ENCODE results near the gene RNF213. TPM values are rescaled to one million over a fixed set of nuclear protein-coding genes. Genes with fewer than 3 reads are reported as not detected.

RNF213 gene
- total RNA-seq, 2 donors from 2014 or later, result 150 to 174 TPM

DNA sequence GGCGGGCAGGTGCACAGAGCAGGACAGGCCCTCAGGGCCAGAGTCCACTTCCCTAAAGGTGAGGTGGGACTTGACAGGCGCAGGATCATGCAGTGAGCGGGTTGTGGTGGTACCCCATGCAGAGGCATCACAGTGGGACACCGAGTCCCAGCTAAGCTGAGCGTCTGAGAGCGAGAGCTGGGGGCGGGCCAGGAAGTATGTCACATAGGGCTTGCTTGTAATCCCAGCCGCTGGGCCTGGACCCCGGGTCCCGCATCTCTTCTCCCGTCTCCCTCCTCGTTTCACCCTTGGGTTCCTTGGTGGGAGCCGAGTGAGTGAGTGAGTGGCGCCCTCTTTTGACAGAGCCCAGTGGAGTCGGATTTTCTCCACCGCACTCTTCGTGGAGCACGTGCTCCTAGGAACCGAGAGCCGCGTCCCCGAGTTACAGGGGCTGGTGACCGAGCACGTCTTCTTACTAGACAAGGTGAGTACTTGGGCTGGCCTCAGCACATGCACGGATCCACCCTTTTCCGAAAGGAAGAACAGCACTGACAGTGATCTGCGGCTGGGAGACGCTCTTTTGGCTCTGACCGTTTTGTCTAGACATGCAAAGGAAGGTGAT is 103.5 kb downstream of the RNF213 start:
- Histone ChIP-seq H3K27ac (no peak overlapping the region), H3K4me3 (no peak overlapping the region), H3K36me3 (peaks cover 67% of the 10 kb centered on the region), H3K4me1 (ENCODE audit: control insufficient read depth in 1 of 2, low read depth in 2 of 2) (no peaks in the 10 kb centered on the region), H3K27me3 (replicated peaks; ENCODE audit: insufficient read depth) (no peaks in the 10 kb centered on the region), H3K9me3 (no peaks in the 10 kb centered on the region)
- TF ChIP-seq, protein P1, sequence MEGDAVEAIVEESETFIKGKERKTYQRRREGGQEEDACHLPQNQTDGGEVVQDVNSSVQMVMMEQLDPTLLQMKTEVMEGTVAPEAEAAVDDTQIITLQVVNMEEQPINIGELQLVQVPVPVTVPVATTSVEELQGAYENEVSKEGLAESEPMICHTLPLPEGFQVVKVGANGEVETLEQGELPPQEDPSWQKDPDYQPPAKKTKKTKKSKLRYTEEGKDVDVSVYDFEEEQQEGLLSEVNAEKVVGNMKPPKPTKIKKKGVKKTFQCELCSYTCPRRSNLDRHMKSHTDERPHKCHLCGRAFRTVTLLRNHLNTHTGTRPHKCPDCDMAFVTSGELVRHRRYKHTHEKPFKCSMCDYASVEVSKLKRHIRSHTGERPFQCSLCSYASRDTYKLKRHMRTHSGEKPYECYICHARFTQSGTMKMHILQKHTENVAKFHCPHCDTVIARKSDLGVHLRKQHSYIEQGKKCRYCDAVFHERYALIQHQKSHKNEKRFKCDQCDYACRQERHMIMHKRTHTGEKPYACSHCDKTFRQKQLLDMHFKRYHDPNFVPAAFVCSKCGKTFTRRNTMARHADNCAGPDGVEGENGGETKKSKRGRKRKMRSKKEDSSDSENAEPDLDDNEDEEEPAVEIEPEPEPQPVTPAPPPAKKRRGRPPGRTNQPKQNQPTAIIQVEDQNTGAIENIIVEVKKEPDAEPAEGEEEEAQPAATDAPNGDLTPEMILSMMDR (IDR thresholded peaks at IDR 0.05), result no peak
- DNase-seq (ENCODE audit: low spot score), result no peak
- no peak for ATAC-seq (ENCODE audit: insufficient number of reproducible peaks, low FRiP score, low read depth)

DNA sequence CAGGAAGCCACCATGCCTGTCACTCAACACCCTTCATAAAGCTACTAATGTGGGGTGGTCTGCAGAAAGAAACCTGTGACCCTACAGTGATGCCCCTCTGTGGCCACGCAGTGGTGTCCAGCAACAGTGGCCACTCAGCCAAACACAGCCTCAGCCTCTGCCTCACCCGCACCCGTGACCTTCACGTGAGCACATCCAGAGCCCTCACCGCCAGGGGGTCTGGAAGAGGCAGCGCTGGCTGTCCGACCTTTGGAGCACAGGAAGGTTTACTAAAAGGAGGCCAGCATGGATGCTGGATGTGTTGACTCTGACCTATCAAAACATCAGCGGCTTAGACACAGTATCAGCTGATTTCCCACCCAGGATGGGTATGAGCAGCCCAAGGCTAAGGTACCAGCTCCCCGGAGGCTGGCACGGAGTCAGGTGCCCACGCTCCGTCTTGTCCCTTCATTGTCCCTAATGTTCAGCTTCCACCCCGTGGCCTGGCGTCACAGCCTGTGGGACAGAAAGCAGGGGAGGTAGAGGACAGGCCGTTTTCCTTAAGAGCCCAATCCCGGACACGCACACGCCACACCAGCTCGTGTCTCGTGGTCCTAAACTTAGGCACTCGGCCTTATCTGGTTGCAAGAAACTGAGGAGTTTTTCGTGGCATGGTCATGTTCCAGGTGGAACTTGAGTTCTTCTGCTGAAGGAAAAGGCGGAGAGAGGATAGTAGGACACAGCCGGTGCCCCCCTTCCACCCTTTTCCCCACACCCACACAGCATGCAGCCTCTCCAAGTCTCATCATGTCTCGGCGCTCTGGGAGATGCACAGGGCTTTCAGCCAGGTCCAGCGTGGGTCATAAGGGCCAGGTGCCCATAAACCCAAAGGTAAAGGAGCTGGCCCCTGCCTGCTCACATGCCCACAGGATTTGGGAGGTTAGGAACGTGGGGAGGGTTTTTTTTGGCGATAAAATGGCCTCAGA is 104.6 kb downstream of the RNF213 start:
- H3K36me3 ChIP-seq, result peaks cover 68% of the 10 kb centered on the region
- H3K27ac ChIP-seq, result no peak overlapping the region

DNA sequence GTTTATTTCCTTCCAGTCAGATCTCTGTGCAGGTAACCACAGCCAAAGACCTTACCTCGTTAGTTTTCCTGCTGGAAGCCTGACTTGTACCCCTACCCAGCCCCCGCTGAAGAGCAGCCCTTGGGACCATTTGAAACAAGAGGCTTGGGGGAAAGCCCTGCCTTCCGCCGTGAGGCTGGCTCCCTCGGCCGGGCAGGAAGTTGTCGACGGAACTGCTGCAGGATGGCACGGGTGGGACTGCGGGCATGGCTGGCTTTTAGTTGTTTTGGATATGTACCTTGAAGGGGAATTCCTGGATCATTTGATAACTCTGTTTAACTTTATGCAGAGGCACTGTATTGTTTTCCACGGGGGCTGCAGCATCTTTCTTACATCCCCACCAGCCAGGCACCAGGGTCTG is 105.3 kb downstream of the RNF213 start:
- no peak overlapping the region for H3K27ac ChIP-seq
- H3K4me1 ChIP-seq (ENCODE audit: control insufficient read depth in 1 of 2, low read depth in 2 of 2), result no peaks in the 10 kb centered on the region
- H3K36me3 ChIP-seq, result peaks cover 72% of the 10 kb centered on the region
- H3K27me3 ChIP-seq (replicated peaks; ENCODE audit: insufficient read depth), result no peaks in the 10 kb centered on the region
- ATAC-seq (ENCODE audit: insufficient number of reproducible peaks, low FRiP score, low read depth) (no peak), DNase-seq (ENCODE audit: low spot score) (no peak)
- TF ChIP-seq, protein P1 (IDR thresholded peaks at IDR 0.05), result no peak
- H3K4me3 ChIP-seq, result no peak overlapping the region
- H3K9me3 ChIP-seq, result no peaks in the 10 kb centered on the region

More for the DNA sequence above, 104.6 kb downstream of the RNF213 start:
- no peaks in the 10 kb centered on the region for H3K4me1 ChIP-seq (ENCODE audit: control insufficient read depth in 1 of 2, low read depth in 2 of 2)
- ATAC-seq (ENCODE audit: insufficient number of reproducible peaks, low FRiP score, low read depth) (no peak), DNase-seq (ENCODE audit: low spot score) (no peak)
- H3K27me3 ChIP-seq (replicated peaks; ENCODE audit: insufficient read depth), result no peaks in the 10 kb centered on the region
- H3K9me3 ChIP-seq, result no peaks in the 10 kb centered on the region
- TF ChIP-seq, protein P1 (IDR thresholded peaks at IDR 0.05), result no peak
- H3K4me3 ChIP-seq, result no peak overlapping the region

- ATAC-seq (ENCODE audit: insufficient number of reproducible peaks, low FRiP score, low read depth), result no peak
- Histone ChIP-seq H3K4me1 (ENCODE audit: control insufficient read depth in 1 of 2, low read depth in 2 of 2) (no peaks in the 10 kb centered on the region), H3K4me3 (no peak overlapping the region), H3K27ac (no peak overlapping the region), H3K27me3 (replicated peaks; ENCODE audit: insufficient read depth) (no peaks in the 10 kb centered on the region), H3K36me3 (peaks cover 71% of the 10 kb centered on the region), H3K9me3 (no peaks in the 10 kb centered on the region)
- TF ChIP-seq, protein P1 (IDR thresholded peaks at IDR 0.05), result no peak
- no peak for DNase-seq (ENCODE audit: low spot score)
Observed at GRCh38 chr17:80367503-80367902, 106.9 kb downstream of the RNF213 start.

DNA sequence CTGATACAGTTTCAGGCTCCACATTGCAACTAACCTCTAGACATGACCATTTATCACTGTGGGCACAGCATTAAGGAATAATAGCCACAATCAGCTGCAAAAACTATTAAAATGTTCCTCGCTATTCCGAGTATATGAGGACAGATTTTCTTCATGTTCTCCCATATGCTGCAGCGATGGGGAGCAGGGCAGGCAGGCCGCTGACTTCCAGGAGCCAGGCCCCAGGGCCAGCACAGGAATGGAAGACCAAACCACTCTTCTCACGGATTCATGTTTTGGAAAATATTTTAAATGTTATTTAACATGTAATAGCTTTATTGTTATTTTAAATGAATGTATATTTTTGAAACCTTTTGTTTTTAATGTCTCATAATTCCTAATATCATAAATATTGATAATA is 110.5 kb downstream of the RNF213 start:
- Histone ChIP-seq H3K27ac (no peak overlapping the region), H3K36me3 (peaks cover 67% of the 10 kb centered on the region), H3K4me3 (no peak overlapping the region), H3K4me1 (ENCODE audit: control insufficient read depth in 1 of 2, low read depth in 2 of 2) (no peaks in the 10 kb centered on the region), H3K9me3 (no peaks in the 10 kb centered on the region), H3K27me3 (replicated peaks; ENCODE audit: insufficient read depth) (no peaks in the 10 kb centered on the region)
- DNase-seq (ENCODE audit: low spot score) (no peak), ATAC-seq (ENCODE audit: insufficient number of reproducible peaks, low FRiP score, low read depth) (no peak)
- TF ChIP-seq, protein P1 (IDR thresholded peaks at IDR 0.05), result no peak
